Measurements from ENCODE around the gene CD82. TPM values are rescaled to one million over a fixed set of nuclear protein-coding genes. Genes with fewer than 3 reads are reported as not detected.
A peak's percentile ranks its signal among the peaks of the same experiment; 100 is the strongest.

Gene CD82
- total and polyA plus RNA-seq, 12 donors = 2.3 to 53.4 (median 17.8) TPM

GRCh38 chr11:44527476-44527875, 38.0 kb upstream of the CD82 start:
- Histone ChIP-seq H3K27ac (no peak overlapping the region), H3K4me1 (replicated peaks in 1 of 2) (no peaks in the 10 kb centered on the region), H3K36me3 (replicated peaks in 1 of 2) (no peaks in the 10 kb centered on the region), H3K4me3 (no peak overlapping the region), H3K27me3 (no peaks in the 10 kb centered on the region), H3K9me3 (replicated peaks in 1 of 3) (no peaks in the 10 kb centered on the region)
- WGBS, 4 donors = 84 to 88% (median 85%) methylated on average over 10 of the region's 10 CpGs
- intact Hi-C loops (cut with DNase I) = loop anchor here in 1 of 2 donors (10.0 kb wide), 1 partner anchor 423 kb away; no protein-coding TSS in a partner anchor
- no peak for TF ChIP-seq CTCF (IDR thresholded peaks at IDR 0.05)
- TF ChIP-seq POLR2A (IDR thresholded peaks at IDR 0.05) = no peak
- DNase-seq = no peak

GRCh38 chr11:44528103-44528502, 37.4 kb upstream of the CD82 start:
- DNase-seq = peak in 4 of 7 donors; percentile 27 to 49 (median 30)
- Histone ChIP-seq H3K4me1 (replicated peaks in 1 of 2) (no peaks in the 10 kb centered on the region), H3K36me3 (replicated peaks in 1 of 2) (no peaks in the 10 kb centered on the region), H3K9me3 (replicated peaks in 1 of 3) (no peaks in the 10 kb centered on the region), H3K27me3 (no peaks in the 10 kb centered on the region), H3K4me3 (no peak overlapping the region), H3K27ac (no peak overlapping the region)
- intact Hi-C loops (cut with DNase I) = loop anchor here in 1 of 2 donors (10.0 kb wide), 1 partner anchor 423 kb away; no protein-coding TSS in a partner anchor
- 49 to 60% (median 55%) methylated on average over 4 to 8 of the region's 8 CpGs for WGBS, 4 donors
- no peak for TF ChIP-seq POLR2A (IDR thresholded peaks at IDR 0.05)
- TF ChIP-seq CTCF (IDR thresholded peaks at IDR 0.05) = no peak

GRCh38 chr11:44528581-44528980, 36.9 kb upstream of the CD82 start:
- WGBS, 4 donors = 83 to 100% (median 96%) methylated on average over 1 to 2 of the region's 2 CpGs
- Histone ChIP-seq H3K9me3 (replicated peaks in 1 of 3) (no peaks in the 10 kb centered on the region), H3K27ac (no peak overlapping the region), H3K4me3 (no peak overlapping the region), H3K4me1 (replicated peaks in 1 of 2) (no peaks in the 10 kb centered on the region), H3K36me3 (replicated peaks in 1 of 2) (no peaks in the 10 kb centered on the region), H3K27me3 (no peaks in the 10 kb centered on the region)
- no peak for TF ChIP-seq POLR2A (IDR thresholded peaks at IDR 0.05)
- no peak for TF ChIP-seq CTCF (IDR thresholded peaks at IDR 0.05)
- intact Hi-C loops (cut with DNase I) = loop anchor here in 1 of 2 donors (10.0 kb wide), 1 partner anchor 424 kb away; no protein-coding TSS in a partner anchor
- DNase-seq = no peak

- no peaks in the 10 kb centered on the region for H3K4me1 ChIP-seq (replicated peaks in 1 of 2)
- H3K9me3 ChIP-seq (replicated peaks in 1 of 3) = no peaks in the 10 kb centered on the region
- intact Hi-C loops (cut with DNase I) = loop anchor here (10.0 kb wide), 1 partner anchor 425 kb away; no protein-coding TSS in a partner anchor
- H3K4me3 ChIP-seq = no peak overlapping the region
- 87 to 92% (median 91%) methylated on average over 7 of the region's 7 CpGs for WGBS, 4 donors
- no peaks in the 10 kb centered on the region for H3K36me3 ChIP-seq (replicated peaks in 1 of 2)
- no peak overlapping the region for H3K27ac ChIP-seq
- DNase-seq = no peak
- no peaks in the 10 kb centered on the region for H3K27me3 ChIP-seq
- TF ChIP-seq CTCF (IDR thresholded peaks at IDR 0.05) (no peak), POLR2A (IDR thresholded peaks at IDR 0.05) (no peak)
Measured at GRCh38 chr11:44529895-44530412, 35.5 kb upstream of the CD82 start.
